Right renal pelvis (tissue), 4 donors: Measurements from ENCODE around the gene TEPSIN. TPM values are rescaled to one million over a fixed set of nuclear protein-coding genes. Genes with fewer than 3 reads are reported as not detected.

Experiments used
- DNase-seq, 4 donors: peaks; one replicate each; pipeline ENCODE4 v3.0.0-alpha.2; 2013; ENCODE audit warnings: low read depth in 4 of 4, low spot score in 3 of 4, missing footprints in 1 of 4
- polyA plus RNA-seq, 4 donors: library from polyadenylated mRNA; unstranded; fragments of 120-200 nt; gene quantifications; one replicate each; pipeline ENCODE4 v1.2.1, GENCODE V29; 2013; ENCODE audit not compliant: insufficient read length in 4 of 4

The TEPSIN gene
- polyA plus RNA-seq, 4 donors = 16.3 to 27.7 (median 17.7) TPM

DNA sequence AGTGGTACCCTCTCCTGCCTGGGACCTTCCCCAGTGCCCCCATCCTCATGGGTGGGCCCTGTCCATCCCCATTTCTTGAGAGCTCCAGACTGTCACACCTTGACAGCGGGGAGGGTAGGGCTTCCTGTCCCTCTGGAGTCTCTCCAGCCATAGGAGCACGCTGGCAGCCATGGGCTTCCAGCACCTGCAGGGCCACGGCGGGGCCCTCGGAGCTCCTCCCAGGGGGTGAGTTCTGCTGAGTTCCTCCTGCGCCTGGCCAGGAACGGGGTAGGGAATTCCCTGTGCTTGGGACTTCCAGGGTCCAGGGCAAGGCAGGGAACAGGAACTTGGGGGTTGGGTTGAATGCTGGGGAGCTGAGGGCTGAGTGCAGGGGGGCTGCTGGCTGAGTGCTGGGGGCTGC, 49.8 kb downstream of the TEPSIN start:
- no peak for DNase-seq

- DNase-seq = no peak
These were observed 50.4 kb downstream of the TEPSIN start for GRCh38 chr17:81188491-81188840.

GRCh38 chr17:81187586-81188490, 51.0 kb downstream of the TEPSIN start:
- DNase-seq = no peak

DNA sequence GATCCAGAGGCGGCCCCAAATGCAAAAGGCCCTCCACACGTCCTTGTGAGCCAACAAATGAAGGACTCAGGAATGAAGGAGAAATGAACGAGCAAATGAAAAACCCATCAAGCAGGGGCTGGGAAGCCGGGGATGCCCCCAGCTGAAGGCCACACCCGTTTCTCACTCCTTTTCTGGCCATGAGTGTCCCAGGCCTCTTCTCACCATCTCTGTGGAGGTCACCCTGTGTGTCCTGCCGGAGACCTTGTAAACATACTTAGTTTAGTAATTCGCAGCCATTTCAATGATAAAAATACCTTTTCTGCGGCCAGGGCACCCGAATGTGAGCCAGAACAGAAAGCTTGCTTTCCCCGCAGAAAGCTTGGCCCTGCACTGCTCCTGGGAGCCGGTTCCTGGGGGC, 51.7 kb downstream of the TEPSIN start:
- no peak for DNase-seq

- no peak for DNase-seq
These were observed 52.7 kb downstream of the TEPSIN start for GRCh38 chr17:81186203-81186602.

DNA sequence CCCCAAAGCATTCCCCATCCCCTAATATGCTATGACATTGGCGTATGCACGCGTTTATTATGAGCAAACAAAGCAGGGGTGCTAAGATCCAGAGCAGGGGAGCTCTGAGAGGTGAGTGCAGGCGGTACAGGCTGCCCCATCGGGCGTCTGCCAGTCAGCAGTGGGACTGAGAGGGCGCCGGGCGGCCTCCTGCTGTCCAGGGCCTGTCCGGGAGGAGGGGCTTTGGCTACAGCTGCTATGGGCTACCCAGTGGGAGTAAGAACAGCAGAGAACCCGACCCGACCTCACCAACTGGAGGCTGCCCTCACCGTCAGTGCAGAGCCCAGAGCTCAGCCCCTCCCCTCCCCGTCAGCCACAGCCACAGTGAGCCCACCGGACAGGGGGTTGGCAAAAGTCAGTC, 54.3 kb downstream of the TEPSIN start:
- no peak for DNase-seq

- no peak for DNase-seq
These were observed 55.0 kb downstream of the TEPSIN start for GRCh38 chr17:81183807-81184206.

DNA sequence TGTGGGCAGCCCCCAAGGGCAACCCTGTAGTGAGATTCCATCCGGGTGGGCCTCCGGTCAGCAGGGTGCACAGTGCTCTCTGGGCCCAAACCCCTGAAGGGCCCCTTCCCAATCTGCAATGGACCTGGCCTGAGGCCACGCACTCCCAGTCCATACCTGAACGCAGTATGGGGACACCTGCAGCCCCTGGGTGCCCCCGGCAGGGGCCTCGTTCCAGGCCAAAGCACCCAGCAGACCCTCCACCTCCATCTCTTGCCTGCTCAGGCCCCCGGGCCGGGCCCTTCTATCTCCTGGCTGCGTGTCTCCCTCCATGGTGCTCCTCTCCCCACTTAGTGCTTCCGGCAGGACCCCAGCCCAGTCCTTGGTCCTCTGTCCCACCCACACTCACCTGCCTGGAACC, 55.5 kb downstream of the TEPSIN start:
- DNase-seq = no peak

DNA sequence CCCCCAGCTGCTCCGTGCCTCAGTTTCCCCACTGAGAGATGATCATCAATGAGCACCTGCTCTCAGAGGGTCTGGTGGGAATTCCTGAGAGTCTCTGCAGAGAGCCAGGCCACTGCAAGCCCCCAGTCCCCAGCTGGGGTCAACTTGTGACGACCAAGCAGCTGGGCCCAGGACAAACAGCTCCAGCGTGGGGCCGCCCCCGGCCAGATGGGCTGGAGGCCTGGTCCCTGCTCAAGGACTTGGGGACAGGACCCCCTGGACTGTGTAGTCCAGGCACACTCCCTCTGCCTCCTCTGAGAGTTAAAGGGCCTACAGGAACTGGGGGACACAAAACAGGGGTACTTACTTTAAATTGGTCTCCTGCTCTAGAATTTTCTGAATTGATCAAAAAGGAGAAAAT, 56.3 kb downstream of the TEPSIN start:
- no peak for DNase-seq

DNA sequence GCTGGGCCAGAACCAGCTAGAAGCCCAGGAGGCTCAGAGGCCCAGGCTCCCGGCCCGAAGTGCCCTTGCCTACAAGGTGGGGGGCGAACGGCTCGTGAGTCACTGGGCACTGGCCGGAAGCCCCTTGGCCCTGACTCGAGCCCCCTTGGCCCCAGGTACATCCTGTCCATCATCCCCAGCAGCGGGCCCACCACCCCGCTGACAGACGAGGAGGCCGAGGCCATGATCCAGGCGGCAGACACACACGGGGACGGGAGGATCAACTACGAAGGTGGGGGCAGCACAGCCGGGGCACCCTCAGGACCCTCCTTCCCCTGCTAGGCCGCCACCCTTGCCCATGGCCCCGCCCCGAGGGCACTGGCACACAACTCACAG, 57.1 kb downstream of the TEPSIN start:
- DNase-seq = no peak

- no peak for DNase-seq
These were observed 57.7 kb downstream of the TEPSIN start for GRCh38 chr17:81180836-81181810.

DNA sequence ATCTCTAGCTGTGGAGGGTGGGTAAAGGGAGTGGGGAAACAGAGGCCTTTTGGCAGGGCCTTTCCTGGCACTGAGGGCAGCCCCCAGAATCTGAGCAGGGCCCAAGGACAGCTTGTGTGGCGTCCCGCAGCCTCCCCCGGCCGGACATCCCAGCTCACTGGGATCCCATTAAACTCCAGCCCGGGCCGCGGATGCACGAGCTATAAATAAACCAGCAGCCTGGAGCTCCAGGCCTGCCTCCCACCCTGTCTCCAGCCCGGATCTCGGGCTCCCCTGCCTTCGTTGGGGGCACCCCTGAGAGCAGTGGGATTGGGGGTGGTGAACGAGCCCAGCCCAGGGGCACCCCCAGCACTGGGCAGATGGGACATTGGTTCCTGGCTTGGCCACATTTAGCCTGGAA, 59.0 kb downstream of the TEPSIN start:
- no peak for DNase-seq

DNA sequence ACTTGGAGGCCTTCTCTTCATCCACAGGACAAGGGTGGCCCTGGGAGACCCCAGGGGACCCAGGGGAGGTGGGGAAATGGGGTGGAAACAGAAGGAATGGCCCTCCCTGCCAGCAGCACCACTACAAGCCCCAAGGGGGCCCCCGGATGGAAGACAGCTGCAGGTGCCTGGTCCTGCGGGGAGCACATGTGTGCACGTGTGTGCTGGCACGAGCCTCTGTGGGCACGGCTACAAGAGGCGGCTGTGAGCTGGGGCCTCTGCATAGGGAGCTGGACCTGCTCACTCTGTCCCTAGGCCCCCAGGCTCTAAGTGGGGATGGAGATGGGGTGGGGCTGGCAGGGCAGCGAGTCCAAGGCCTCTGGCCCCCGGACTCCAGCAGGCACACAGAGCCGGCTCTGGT, 59.6 kb downstream of the TEPSIN start:
- DNase-seq = no peak

Other genes starting within 250 kb of the TEPSIN start
- gene CHMP6, start 247.2 kb downstream of the TEPSIN start, polyA plus RNA-seq = 10 to 100 TPM; 27.3 to 34.5 (median 30.5) TPM
- gene BAIAP2, start 203.9 kb downstream of the TEPSIN start, polyA plus RNA-seq = 10 to 100 TPM; 37.8 to 51.1 (median 44.0) TPM
- under 1 TPM in 3 of 4 donors, not detected in 1; 0.13 to 0.39 (median 0.23) TPM for gene PVALEF, start 73.5 kb downstream of the TEPSIN start, polyA plus RNA-seq
- gene AATK, start 72.8 kb downstream of the TEPSIN start, polyA plus RNA-seq = 1 to 10 TPM; 3.3 to 7.3 (median 3.6) TPM
- 10 to 100 TPM; 13.6 to 24.1 (median 14.6) TPM for gene CEP131, start 16.1 kb downstream of the TEPSIN start, polyA plus RNA-seq
- 10 to 100 TPM; 46.3 to 55.4 (median 50.3) TPM for gene NDUFAF8, start 263 bp upstream of the TEPSIN start, polyA plus RNA-seq
- gene SLC38A10, start 56.3 kb upstream of the TEPSIN start, polyA plus RNA-seq = 10 to 100 TPM; 55.3 to 72.5 (median 58.5) TPM
- 10 to 100 TPM; 16.6 to 24.7 (median 18.8) TPM for gene BAHCC1, start 156.4 kb upstream of the TEPSIN start, polyA plus RNA-seq